ENCODE results near the gene CDC6.

DNA sequence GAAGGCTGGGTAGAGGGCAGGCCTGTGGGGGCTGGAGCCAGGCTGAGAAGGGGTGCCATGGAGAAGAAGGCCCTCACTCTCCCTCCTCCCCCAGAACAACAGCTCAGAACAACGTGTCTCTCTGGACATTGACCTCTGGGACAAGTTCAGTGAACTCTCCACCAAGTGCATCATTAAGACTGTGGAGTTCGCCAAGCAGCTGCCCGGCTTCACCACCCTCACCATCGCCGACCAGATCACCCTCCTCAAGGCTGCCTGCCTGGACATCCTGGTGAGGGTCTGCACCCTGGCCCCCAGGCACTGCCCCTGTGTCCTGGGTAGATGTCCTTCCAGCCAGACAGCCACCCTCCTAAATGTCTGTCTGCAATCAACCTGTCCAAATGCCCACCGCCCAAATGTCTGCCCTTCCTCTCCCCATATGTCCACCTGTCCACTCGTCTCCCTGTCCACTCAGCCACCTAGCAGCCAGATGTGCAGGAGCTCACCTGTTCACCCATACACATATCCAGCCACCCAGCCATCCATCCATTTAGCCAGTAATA, 64.6 kb downstream of the CDC6 start:
- TF ChIP-seq CTCF (IDR thresholded peaks at IDR 0.05): no peak
- TF ChIP-seq POLR2A (IDR thresholded peaks at IDR 0.05): no peak

Measured in Peyer's patch (tissue), 4 donors.